ENCODE results near the gene PANX1. TPM values are rescaled to one million over a fixed set of nuclear protein-coding genes. Genes with fewer than 3 reads are reported as not detected.

The PANX1 gene
- total and polyA plus RNA-seq, 10 of the 15 experiments (the other 5 are each of a cell fraction or from before 2014, with no cell fraction given), result 3.3 to 18.7 (median 14.4) TPM

DNA sequence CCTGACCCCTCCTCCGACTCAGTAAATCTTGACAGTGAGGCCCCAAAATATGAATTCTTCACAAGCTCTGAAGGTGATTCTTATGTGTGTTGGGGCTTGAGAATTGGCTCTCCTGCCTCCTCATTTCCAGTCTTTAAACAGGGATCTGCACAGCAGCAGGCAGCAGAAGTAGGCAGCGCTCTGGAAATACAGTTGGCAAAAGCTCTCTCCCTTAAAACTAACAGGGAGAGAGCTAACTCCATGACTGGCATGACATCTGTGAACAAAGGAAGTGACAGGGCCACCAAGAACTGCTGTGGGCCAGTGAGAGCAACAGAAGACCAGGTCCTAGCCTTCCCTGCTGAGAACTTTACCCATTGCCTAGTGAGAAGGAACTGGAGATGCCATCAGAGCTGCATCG is 70.1 kb downstream of the PANX1 start (continued):
- no peak for TF ChIP-seq MEF2B (IDR thresholded peaks at IDR 0.05; ENCODE audit: partially characterized antibody, poor library complexity, severe bottlenecking)

DNA sequence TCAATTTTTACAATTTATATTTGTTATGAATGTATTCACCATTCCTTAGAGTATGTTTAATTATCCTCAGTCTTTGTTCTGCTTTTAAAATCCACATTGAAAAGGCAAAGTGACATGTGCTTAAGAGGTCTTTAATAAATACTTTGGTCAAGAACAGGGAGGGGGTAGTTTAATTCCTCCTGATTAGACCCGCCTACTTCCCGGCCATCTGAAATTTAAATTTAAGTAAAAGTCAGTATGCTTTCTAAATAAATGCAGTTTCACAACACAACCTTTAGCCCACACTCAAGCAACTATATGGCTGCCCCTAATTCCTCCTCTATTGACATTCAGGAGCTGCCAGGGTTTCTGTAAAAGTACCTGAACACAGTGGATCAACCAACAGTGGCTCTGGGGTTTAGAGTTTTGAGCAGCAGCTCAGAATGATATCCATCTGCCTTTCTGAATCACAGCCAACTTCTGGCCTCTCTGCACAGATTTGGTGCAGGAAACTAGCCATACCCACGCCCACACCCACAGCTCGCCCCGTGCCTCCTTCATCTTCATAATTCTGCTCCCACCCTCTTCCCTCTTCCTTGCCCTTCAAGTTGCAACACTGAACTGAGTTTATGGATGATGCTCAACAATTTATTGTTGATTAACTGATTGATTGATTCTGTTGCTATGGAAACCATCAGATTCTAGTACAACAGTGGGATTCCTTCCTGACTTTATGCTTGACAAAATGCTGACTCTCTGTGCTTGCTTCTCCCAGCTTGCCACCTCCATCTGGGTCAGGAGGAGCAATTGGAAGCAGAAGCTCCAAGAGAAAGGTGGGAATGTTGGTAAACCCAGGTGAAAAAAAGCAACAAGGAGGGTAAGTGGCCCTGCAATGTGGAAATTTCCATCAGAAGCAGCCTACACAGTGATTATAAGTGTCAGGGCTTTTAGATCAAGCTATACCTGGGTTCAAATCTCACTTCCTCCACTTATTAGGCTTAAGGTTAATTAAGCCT is 70.8 kb downstream of the PANX1 start:
- in situ Hi-C loops (cut with MboI), result no loop called here
- H3K4me3 ChIP-seq, result no peak overlapping the region
- 45% methylated on average over 5 of the region's 5 CpGs for WGBS (ENCODE audit: insufficient coverage, insufficient replicate concordance, low lambda C conversion rate, missing lambda C conversion rate)

More for the DNA sequence above, 70.8 kb downstream of the PANX1 start:
- Histone ChIP-seq H3K27me3 (replicated peaks in 1 of 2; ENCODE audit: control insufficient read depth in 2 of 2, insufficient read depth in 2 of 2, low read length in 1 of 2) (no peaks in the 10 kb centered on the region), H2AFZ (ENCODE audit: control insufficient read depth, low read depth, low read length) (no peak overlapping the region), H3K4me1 (ENCODE audit: control insufficient read depth, insufficient read depth, low read length) (no peaks in the 10 kb centered on the region), H3K4me2 (ENCODE audit: control insufficient read depth, insufficient read depth) (no peak overlapping the region), H3K9ac (ENCODE audit: control insufficient read depth, insufficient read depth, low read length) (no peak overlapping the region), H3K27ac (ENCODE audit: control insufficient read depth, insufficient read depth) (no peak overlapping the region), H3K36me3 (ENCODE audit: control insufficient read depth in 2 of 2, insufficient read depth in 2 of 2, low read length in 1 of 2) (no peaks in the 10 kb centered on the region), H4K20me1 (ENCODE audit: control insufficient read depth, insufficient read depth) (no peaks in the 10 kb centered on the region), H3K79me2 (ENCODE audit: control insufficient read depth, insufficient read depth, low read length) (no peaks in the 10 kb centered on the region), H3K9me3 (replicated peaks; ENCODE audit: control insufficient read depth, insufficient read depth, low read length) (no peaks in the 10 kb centered on the region)
- FAIRE-seq, result no peak
- CTCF ChIA-PET, result no interaction called here
- intact Hi-C loops (cut with micrococcal nuclease; ENCODE audit: unreplicated experiment), result no loop called here
- POLR2A ChIA-PET, result no interaction called here
- BruUV-seq (replicated peaks), result no TSS peak
- no peak for DNase-seq (ENCODE audit: low read depth, low spot score)
- ATAC-seq, result no peak
- no peak for TF ChIP-seq SREBF2 (IDR thresholded peaks at IDR 0.05; ENCODE audit: low read length)
- no peak for TF ChIP-seq RELA (IDR thresholded peaks at IDR 0.05; ENCODE audit: borderline replicate concordance, partially characterized antibody)
- TF ChIP-seq JUND (IDR thresholded peaks at IDR 0.05; ENCODE audit: low read depth, low read length), result no peak
- no peak for TF ChIP-seq HCFC1 (IDR thresholded peaks at IDR 0.05; ENCODE audit: low read length)
- no peak for TF ChIP-seq SIX5 (IDR thresholded peaks at IDR 0.05; ENCODE audit: low read depth, low read length, severe bottlenecking)
- TF ChIP-seq, protein P1, sequence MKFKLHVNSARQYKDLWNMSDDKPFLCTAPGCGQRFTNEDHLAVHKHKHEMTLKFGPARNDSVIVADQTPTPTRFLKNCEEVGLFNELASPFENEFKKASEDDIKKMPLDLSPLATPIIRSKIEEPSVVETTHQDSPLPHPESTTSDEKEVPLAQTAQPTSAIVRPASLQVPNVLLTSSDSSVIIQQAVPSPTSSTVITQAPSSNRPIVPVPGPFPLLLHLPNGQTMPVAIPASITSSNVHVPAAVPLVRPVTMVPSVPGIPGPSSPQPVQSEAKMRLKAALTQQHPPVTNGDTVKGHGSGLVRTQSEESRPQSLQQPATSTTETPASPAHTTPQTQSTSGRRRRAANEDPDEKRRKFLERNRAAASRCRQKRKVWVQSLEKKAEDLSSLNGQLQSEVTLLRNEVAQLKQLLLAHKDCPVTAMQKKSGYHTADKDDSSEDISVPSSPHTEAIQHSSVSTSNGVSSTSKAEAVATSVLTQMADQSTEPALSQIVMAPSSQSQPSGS (IDR thresholded peaks at IDR 0.05; ENCODE audit: low read length), result no peak
- TF ChIP-seq TBL1XR1 (IDR thresholded peaks at IDR 0.05; ENCODE audit: low read depth, low read length), result no peak
- no peak for TF ChIP-seq KAT2A (conservative IDR thresholded peaks at IDR 0.05; ENCODE audit: control insufficient read depth, low read depth, low read length)
- TF ChIP-seq HDGF (IDR thresholded peaks at IDR 0.05), result no peak
- no peak for TF ChIP-seq EP300 (IDR thresholded peaks at IDR 0.05; ENCODE audit: borderline replicate concordance in 1 of 2, control insufficient read depth in 1 of 2, low read depth in 2 of 2, low read length in 2 of 2)
- TF ChIP-seq NFXL1 (IDR thresholded peaks at IDR 0.05; ENCODE audit: borderline replicate concordance), result no peak
- no peak for TF ChIP-seq MTA3 (IDR thresholded peaks at IDR 0.05; ENCODE audit: borderline replicate concordance, low read length)
- TF ChIP-seq NRF1 (conservative IDR thresholded peaks at IDR 0.05; ENCODE audit: low read depth, low read length), result no peak
- no peak for TF ChIP-seq ATF7 (IDR thresholded peaks at IDR 0.05; ENCODE audit: low read depth)
- no peak for TF ChIP-seq KLF5 (IDR thresholded peaks at IDR 0.05; ENCODE audit: partially characterized antibody)
- TF ChIP-seq, protein P2, sequence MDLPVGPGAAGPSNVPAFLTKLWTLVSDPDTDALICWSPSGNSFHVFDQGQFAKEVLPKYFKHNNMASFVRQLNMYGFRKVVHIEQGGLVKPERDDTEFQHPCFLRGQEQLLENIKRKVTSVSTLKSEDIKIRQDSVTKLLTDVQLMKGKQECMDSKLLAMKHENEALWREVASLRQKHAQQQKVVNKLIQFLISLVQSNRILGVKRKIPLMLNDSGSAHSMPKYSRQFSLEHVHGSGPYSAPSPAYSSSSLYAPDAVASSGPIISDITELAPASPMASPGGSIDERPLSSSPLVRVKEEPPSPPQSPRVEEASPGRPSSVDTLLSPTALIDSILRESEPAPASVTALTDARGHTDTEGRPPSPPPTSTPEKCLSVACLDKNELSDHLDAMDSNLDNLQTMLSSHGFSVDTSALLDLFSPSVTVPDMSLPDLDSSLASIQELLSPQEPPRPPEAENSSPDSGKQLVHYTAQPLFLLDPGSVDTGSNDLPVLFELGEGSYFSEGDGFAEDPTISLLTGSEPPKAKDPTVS (IDR thresholded peaks at IDR 0.05; ENCODE audit: low read depth, low read length), result no peak
- TF ChIP-seq MYC (IDR thresholded peaks at IDR 0.05; ENCODE audit: insufficient read depth, insufficient read length, insufficient replicate concordance, low read length, severe bottlenecking), result no peak
- RAD21 ChIA-PET (ENCODE audit: unreplicated experiment), result no interaction called here
- SMC1A ChIA-PET (ENCODE audit: uncharacterized antibody, unreplicated experiment), result interaction anchor here (0.7 kb wide), 1 partner anchor 44 kb away, joined by 3 read pairs; no protein-coding TSS in a partner anchor
